Measurements from ENCODE around the gene ARL5A. TPM values are rescaled to one million over a fixed set of nuclear protein-coding genes. Genes with fewer than 3 reads are reported as not detected.

The ARL5A gene
- total RNA-seq, 1 donor, result 47.8 TPM

- no peaks in the 10 kb centered on the region for H3K27me3 ChIP-seq (ENCODE audit: insufficient read depth, low read length)
- no peak overlapping the region for H2AFZ ChIP-seq (ENCODE audit: low read length)
- TF ChIP-seq, protein P1, sequence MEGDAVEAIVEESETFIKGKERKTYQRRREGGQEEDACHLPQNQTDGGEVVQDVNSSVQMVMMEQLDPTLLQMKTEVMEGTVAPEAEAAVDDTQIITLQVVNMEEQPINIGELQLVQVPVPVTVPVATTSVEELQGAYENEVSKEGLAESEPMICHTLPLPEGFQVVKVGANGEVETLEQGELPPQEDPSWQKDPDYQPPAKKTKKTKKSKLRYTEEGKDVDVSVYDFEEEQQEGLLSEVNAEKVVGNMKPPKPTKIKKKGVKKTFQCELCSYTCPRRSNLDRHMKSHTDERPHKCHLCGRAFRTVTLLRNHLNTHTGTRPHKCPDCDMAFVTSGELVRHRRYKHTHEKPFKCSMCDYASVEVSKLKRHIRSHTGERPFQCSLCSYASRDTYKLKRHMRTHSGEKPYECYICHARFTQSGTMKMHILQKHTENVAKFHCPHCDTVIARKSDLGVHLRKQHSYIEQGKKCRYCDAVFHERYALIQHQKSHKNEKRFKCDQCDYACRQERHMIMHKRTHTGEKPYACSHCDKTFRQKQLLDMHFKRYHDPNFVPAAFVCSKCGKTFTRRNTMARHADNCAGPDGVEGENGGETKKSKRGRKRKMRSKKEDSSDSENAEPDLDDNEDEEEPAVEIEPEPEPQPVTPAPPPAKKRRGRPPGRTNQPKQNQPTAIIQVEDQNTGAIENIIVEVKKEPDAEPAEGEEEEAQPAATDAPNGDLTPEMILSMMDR (IDR thresholded peaks at IDR 0.05; ENCODE audit: extremely low read depth, low read depth, low read length), result no peak
Observed at GRCh38 chr2:151857650-151858049, 29.4 kb upstream of the ARL5A start.

DNA sequence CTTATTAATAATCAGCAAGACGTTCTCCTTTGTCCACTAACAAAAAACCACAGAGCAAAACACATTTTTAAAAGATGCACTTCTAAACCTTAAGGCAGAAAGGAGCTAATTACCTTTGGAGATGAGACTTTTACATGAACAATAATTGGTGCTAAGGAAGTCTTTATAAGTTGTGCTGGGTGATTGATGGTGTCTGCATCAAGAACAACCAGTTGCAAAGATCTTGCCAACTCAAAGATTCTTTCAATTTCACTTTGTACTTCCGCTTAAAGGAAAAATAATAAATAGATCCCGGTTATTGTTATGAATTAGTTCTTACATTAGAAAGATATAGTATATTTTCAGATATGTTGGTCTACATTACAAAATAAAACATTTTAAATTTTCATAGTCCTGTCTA, 26.9 kb upstream of the ARL5A start:
- no peak overlapping the region for H3K4me3 ChIP-seq (ENCODE audit: insufficient read depth, low read length)

More at GRCh38 chr2:151857650-151858049, 29.4 kb upstream of the ARL5A start:
- H3K36me3 ChIP-seq (ENCODE audit: insufficient read depth, low read length), result no peaks in the 10 kb centered on the region
- no peaks in the 10 kb centered on the region for H4K20me1 ChIP-seq (ENCODE audit: insufficient read depth, low read length)
- no peaks in the 10 kb centered on the region for H3K79me2 ChIP-seq (ENCODE audit: insufficient read depth, low read length)
- no peak overlapping the region for H3K4me2 ChIP-seq (ENCODE audit: insufficient read depth, low read length)
- H3K4me3 ChIP-seq (ENCODE audit: insufficient read depth, low read length), result no peak overlapping the region
- H3K4me1 ChIP-seq (ENCODE audit: insufficient read depth, low read length), result no peaks in the 10 kb centered on the region
- H3K27ac ChIP-seq (ENCODE audit: low read depth, low read length), result no peak overlapping the region
- no peak for DNase-seq (ENCODE audit: insufficient read length, low spot score, missing footprints)
- no peaks in the 10 kb centered on the region for H3K9me3 ChIP-seq (ENCODE audit: low read depth, low read length)

GRCh38 chr2:151853070-151853758, 25.0 kb upstream of the ARL5A start:
- no peaks in the 10 kb centered on the region for H3K9me3 ChIP-seq (ENCODE audit: low read depth, low read length)
- H3K4me2 ChIP-seq (ENCODE audit: insufficient read depth, low read length), result no peak overlapping the region
- no peaks in the 10 kb centered on the region for H4K20me1 ChIP-seq (ENCODE audit: insufficient read depth, low read length)
- no peak for DNase-seq (ENCODE audit: insufficient read length, low spot score, missing footprints)
- H3K36me3 ChIP-seq (ENCODE audit: insufficient read depth, low read length), result no peaks in the 10 kb centered on the region
- H3K27me3 ChIP-seq (ENCODE audit: insufficient read depth, low read length), result no peaks in the 10 kb centered on the region
- no peaks in the 10 kb centered on the region for H3K4me1 ChIP-seq (ENCODE audit: insufficient read depth, low read length)
- no peak overlapping the region for H3K4me3 ChIP-seq (ENCODE audit: insufficient read depth, low read length)
- H2AFZ ChIP-seq (ENCODE audit: low read length), result no peak overlapping the region
- H3K27ac ChIP-seq (ENCODE audit: low read depth, low read length), result no peak overlapping the region
- TF ChIP-seq, protein P1 (IDR thresholded peaks at IDR 0.05; ENCODE audit: extremely low read depth, low read depth, low read length), result no peak
- no peaks in the 10 kb centered on the region for H3K79me2 ChIP-seq (ENCODE audit: insufficient read depth, low read length)

More for the DNA sequence above, 26.9 kb upstream of the ARL5A start:
- no peaks in the 10 kb centered on the region for H3K4me1 ChIP-seq (ENCODE audit: insufficient read depth, low read length)
- TF ChIP-seq, protein P1 (IDR thresholded peaks at IDR 0.05; ENCODE audit: extremely low read depth, low read depth, low read length), result no peak
- no peaks in the 10 kb centered on the region for H3K27me3 ChIP-seq (ENCODE audit: insufficient read depth, low read length)
- H3K4me2 ChIP-seq (ENCODE audit: insufficient read depth, low read length), result no peak overlapping the region
- no peak overlapping the region for H2AFZ ChIP-seq (ENCODE audit: low read length)
- DNase-seq (ENCODE audit: insufficient read length, low spot score, missing footprints), result no peak
- H3K79me2 ChIP-seq (ENCODE audit: insufficient read depth, low read length), result no peaks in the 10 kb centered on the region
- H3K9me3 ChIP-seq (ENCODE audit: low read depth, low read length), result no peaks in the 10 kb centered on the region
- no peaks in the 10 kb centered on the region for H4K20me1 ChIP-seq (ENCODE audit: insufficient read depth, low read length)
- no peak overlapping the region for H3K27ac ChIP-seq (ENCODE audit: low read depth, low read length)
- no peaks in the 10 kb centered on the region for H3K36me3 ChIP-seq (ENCODE audit: insufficient read depth, low read length)

- no peaks in the 10 kb centered on the region for H3K27me3 ChIP-seq (ENCODE audit: insufficient read depth, low read length)
Observed at GRCh38 chr2:151852260-151853069, 24.2 kb upstream of the ARL5A start.

More at GRCh38 chr2:151852260-151853069, 24.2 kb upstream of the ARL5A start:
- Histone ChIP-seq H3K4me2 (ENCODE audit: insufficient read depth, low read length) (no peak overlapping the region), H3K79me2 (ENCODE audit: insufficient read depth, low read length) (no peaks in the 10 kb centered on the region), H2AFZ (ENCODE audit: low read length) (no peak overlapping the region), H3K4me1 (ENCODE audit: insufficient read depth, low read length) (no peaks in the 10 kb centered on the region), H3K27ac (ENCODE audit: low read depth, low read length) (no peak overlapping the region), H3K36me3 (ENCODE audit: insufficient read depth, low read length) (no peaks in the 10 kb centered on the region), H3K9me3 (ENCODE audit: low read depth, low read length) (no peaks in the 10 kb centered on the region), H4K20me1 (ENCODE audit: insufficient read depth, low read length) (no peaks in the 10 kb centered on the region), H3K4me3 (ENCODE audit: insufficient read depth, low read length) (no peak overlapping the region)
- TF ChIP-seq, protein P1 (IDR thresholded peaks at IDR 0.05; ENCODE audit: extremely low read depth, low read depth, low read length), result no peak
- DNase-seq (ENCODE audit: insufficient read length, low spot score, missing footprints), result no peak

Data from osteoblast (primary cell).